ENCODE measurements around the gene EZH2.

The EZH2 gene

DNA sequence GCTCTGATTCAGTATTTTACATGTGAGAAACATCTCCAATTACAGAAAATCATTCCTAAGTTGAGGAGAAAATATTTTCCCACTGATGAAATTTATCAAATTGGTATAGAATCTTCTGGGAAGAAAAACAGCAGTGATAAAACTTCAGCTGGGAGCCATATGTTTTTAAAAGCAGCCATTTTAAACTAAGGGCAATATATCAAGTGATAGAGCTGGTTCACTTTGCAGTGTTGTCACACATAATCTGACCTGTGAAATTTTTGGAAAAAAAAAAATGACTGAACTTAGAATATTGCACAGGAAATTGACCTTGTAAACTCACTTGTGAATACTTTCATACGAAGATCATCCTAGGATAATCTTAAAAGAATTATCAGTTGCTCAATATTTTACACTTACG is 10.5 kb upstream of the EZH2 start:
- no peaks in the 10 kb centered on the region for H3K79me2 ChIP-seq (ENCODE audit: insufficient read depth, low read length)
- DNase-seq (no peak), ATAC-seq (ENCODE audit: insufficient read depth, low read depth) (no peak)
- H2AFZ ChIP-seq (ENCODE audit: low read depth, low read length) = no peak overlapping the region
- no peaks in the 10 kb centered on the region for H3K4me1 ChIP-seq (ENCODE audit: insufficient read depth, low read length)
- no peak overlapping the region for H3K27ac ChIP-seq (ENCODE audit: low read length)
- no peaks in the 10 kb centered on the region for H3K27me3 ChIP-seq (ENCODE audit: insufficient read depth, low read length, poor library complexity)
- H3K4me2 ChIP-seq (ENCODE audit: insufficient read depth, low read length) = no peak overlapping the region
- H3K9ac ChIP-seq (ENCODE audit: low read depth, low read length) = no peak overlapping the region
- no peak overlapping the region for H3K4me3 ChIP-seq (ENCODE audit: low read depth in 1 of 2, low read length in 2 of 2)
- no peaks in the 10 kb centered on the region for H4K20me1 ChIP-seq (ENCODE audit: insufficient read depth, low read length)
- no peaks in the 10 kb centered on the region for H3K36me3 ChIP-seq (ENCODE audit: insufficient read depth, low read length)
- H3K9me3 ChIP-seq (ENCODE audit: insufficient read depth, low read length, severe bottlenecking) = no peaks in the 10 kb centered on the region
- TF ChIP-seq, protein P1, sequence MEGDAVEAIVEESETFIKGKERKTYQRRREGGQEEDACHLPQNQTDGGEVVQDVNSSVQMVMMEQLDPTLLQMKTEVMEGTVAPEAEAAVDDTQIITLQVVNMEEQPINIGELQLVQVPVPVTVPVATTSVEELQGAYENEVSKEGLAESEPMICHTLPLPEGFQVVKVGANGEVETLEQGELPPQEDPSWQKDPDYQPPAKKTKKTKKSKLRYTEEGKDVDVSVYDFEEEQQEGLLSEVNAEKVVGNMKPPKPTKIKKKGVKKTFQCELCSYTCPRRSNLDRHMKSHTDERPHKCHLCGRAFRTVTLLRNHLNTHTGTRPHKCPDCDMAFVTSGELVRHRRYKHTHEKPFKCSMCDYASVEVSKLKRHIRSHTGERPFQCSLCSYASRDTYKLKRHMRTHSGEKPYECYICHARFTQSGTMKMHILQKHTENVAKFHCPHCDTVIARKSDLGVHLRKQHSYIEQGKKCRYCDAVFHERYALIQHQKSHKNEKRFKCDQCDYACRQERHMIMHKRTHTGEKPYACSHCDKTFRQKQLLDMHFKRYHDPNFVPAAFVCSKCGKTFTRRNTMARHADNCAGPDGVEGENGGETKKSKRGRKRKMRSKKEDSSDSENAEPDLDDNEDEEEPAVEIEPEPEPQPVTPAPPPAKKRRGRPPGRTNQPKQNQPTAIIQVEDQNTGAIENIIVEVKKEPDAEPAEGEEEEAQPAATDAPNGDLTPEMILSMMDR (IDR thresholded peaks at IDR 0.05; ENCODE audit: borderline replicate concordance, extremely low read depth, low read length, poor library complexity, severe bottlenecking) = no peak
- no peak for TF ChIP-seq EZH2 (IDR thresholded peaks at IDR 0.05; ENCODE audit: borderline replicate concordance, low read depth, low read length, severe bottlenecking)

DNA sequence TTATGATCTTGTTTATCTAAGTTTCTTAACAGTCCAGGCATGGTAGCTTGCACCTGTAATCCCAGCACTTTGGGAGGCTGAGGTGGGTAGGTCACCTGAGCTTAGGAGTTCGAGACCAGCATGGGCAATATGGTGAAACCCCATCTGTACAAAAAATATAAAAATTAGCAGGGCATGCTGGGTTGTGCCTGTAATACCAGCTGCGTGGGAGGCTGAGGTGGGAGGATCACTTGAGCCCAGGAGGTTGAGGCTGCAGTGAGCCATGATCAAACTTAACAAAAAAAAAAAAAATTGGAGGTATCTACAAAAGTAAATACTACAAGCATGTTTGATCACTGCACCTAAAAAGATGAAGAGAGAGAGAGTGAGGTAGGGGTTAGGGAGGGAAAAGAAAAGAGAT is 9.0 kb upstream of the EZH2 start:
- Histone ChIP-seq H3K79me2 (ENCODE audit: insufficient read depth, low read length) (no peaks in the 10 kb centered on the region), H3K27ac (ENCODE audit: low read length) (no peak overlapping the region), H3K36me3 (ENCODE audit: insufficient read depth, low read length) (no peaks in the 10 kb centered on the region), H4K20me1 (ENCODE audit: insufficient read depth, low read length) (no peaks in the 10 kb centered on the region), H3K4me1 (ENCODE audit: insufficient read depth, low read length) (no peaks in the 10 kb centered on the region), H3K4me2 (ENCODE audit: insufficient read depth, low read length) (no peak overlapping the region), H3K4me3 (ENCODE audit: low read depth in 1 of 2, low read length in 2 of 2) (no peak overlapping the region), H3K27me3 (ENCODE audit: insufficient read depth, low read length, poor library complexity) (no peaks in the 10 kb centered on the region), H2AFZ (ENCODE audit: low read depth, low read length) (no peak overlapping the region), H3K9ac (ENCODE audit: low read depth, low read length) (no peak overlapping the region), H3K9me3 (ENCODE audit: insufficient read depth, low read length, severe bottlenecking) (no peaks in the 10 kb centered on the region)
- TF ChIP-seq, protein P1 (IDR thresholded peaks at IDR 0.05; ENCODE audit: borderline replicate concordance, extremely low read depth, low read length, poor library complexity, severe bottlenecking) = no peak
- TF ChIP-seq EZH2 (IDR thresholded peaks at IDR 0.05; ENCODE audit: borderline replicate concordance, low read depth, low read length, severe bottlenecking) = no peak
- no peak for DNase-seq
- ATAC-seq (ENCODE audit: insufficient read depth, low read depth) = no peak

DNA sequence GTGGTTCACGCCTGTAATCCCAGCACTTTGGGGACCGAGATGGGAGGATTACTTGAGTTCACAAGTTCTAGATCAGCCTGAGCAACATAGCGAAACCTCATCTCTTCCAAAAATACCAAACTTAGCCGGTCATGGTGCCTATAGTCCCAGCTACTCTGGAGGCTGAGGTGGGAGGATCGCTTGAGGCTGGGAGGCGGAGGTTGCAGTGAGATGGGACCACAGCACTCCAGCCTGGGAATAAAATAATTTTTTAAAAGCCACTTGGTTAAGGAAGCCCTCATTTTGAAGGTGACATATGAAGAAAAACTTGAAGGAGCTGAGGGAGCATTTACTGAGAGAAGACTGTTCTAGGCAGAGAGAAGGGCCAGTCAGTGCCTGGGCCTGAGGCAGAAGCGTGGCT is 4.2 kb upstream of the EZH2 start:
- Histone ChIP-seq H3K79me2 (ENCODE audit: insufficient read depth, low read length) (peaks cover 13% of the 10 kb centered on the region), H3K4me1 (ENCODE audit: insufficient read depth, low read length) (peaks cover 7% of the 10 kb centered on the region; the same call in 1 of the 2 replicates), H3K9ac (ENCODE audit: low read depth, low read length) (no peak overlapping the region), H3K4me2 (ENCODE audit: insufficient read depth, low read length) (no peak overlapping the region), H3K9me3 (ENCODE audit: insufficient read depth, low read length, severe bottlenecking) (no peaks in the 10 kb centered on the region), H3K36me3 (ENCODE audit: insufficient read depth, low read length) (no peaks in the 10 kb centered on the region), H3K27me3 (ENCODE audit: insufficient read depth, low read length, poor library complexity) (no peaks in the 10 kb centered on the region), H2AFZ (ENCODE audit: low read depth, low read length) (no peak overlapping the region), H3K4me3 (ENCODE audit: low read depth in 1 of 2, low read length in 2 of 2) (no peak overlapping the region), H4K20me1 (ENCODE audit: insufficient read depth, low read length) (no peaks in the 10 kb centered on the region), H3K27ac (ENCODE audit: low read length) (no peak overlapping the region)
- DNase-seq (no peak), ATAC-seq (ENCODE audit: insufficient read depth, low read depth) (no peak)
- TF ChIP-seq, protein P1 (IDR thresholded peaks at IDR 0.05; ENCODE audit: borderline replicate concordance, extremely low read depth, low read length, poor library complexity, severe bottlenecking) = no peak
- no peak for TF ChIP-seq EZH2 (IDR thresholded peaks at IDR 0.05; ENCODE audit: borderline replicate concordance, low read depth, low read length, severe bottlenecking)

DNA sequence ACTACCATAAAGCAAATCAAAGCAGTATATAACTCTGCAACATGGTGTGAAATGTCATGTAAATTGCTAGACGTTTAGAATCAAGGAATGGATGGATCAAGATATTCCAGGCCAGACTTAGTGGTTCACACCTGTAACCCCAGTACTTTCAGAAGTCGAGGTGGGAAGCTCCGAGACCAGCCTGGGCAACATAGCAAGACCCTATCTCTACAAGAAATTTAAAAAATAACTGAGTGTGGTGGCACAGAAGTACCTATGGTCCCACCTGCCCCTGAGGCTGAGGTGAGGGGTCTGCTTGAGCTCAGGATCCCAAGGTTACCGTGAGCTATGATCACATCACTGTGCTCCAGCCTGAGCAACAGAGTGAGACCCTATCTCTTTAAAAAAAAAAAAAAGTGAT is 2.8 kb upstream of the EZH2 start:
- TF ChIP-seq, protein P1 (IDR thresholded peaks at IDR 0.05; ENCODE audit: borderline replicate concordance, extremely low read depth, low read length, poor library complexity, severe bottlenecking) = no peak
- no peak for TF ChIP-seq EZH2 (IDR thresholded peaks at IDR 0.05; ENCODE audit: borderline replicate concordance, low read depth, low read length, severe bottlenecking)
- Histone ChIP-seq H3K27me3 (ENCODE audit: insufficient read depth, low read length, poor library complexity) (no peaks in the 10 kb centered on the region), H3K36me3 (ENCODE audit: insufficient read depth, low read length) (no peaks in the 10 kb centered on the region), H3K9ac (ENCODE audit: low read depth, low read length) (no peak overlapping the region), H3K4me2 (ENCODE audit: insufficient read depth, low read length) (no peak overlapping the region), H3K4me3 (ENCODE audit: low read depth in 1 of 2, low read length in 2 of 2) (no peak overlapping the region), H3K4me1 (ENCODE audit: insufficient read depth, low read length) (peaks cover 15% of the 10 kb centered on the region), H4K20me1 (ENCODE audit: insufficient read depth, low read length) (peaks cover 14% of the 10 kb centered on the region; the same call in 1 of the 2 replicates), H3K79me2 (ENCODE audit: insufficient read depth, low read length) (peaks cover 27% of the 10 kb centered on the region), H2AFZ (ENCODE audit: low read depth, low read length) (no peak overlapping the region), H3K9me3 (ENCODE audit: insufficient read depth, low read length, severe bottlenecking) (no peaks in the 10 kb centered on the region), H3K27ac (ENCODE audit: low read length) (no peak overlapping the region)
- ATAC-seq (ENCODE audit: insufficient read depth, low read depth) (no peak), DNase-seq (no peak)

Data from DND-41 (cell line).